Measurements from ENCODE around the gene IBA57. TPM values are rescaled to one million over a fixed set of nuclear protein-coding genes. Genes with fewer than 3 reads are reported as not detected.

Gene IBA57
- total and polyA plus RNA-seq, 2 of the 8 experiments (the other 6 are each of a cell fraction or from before 2014, with no cell fraction given): 2.6 to 5.9 TPM

- TF ChIP-seq CHD7 (IDR thresholded peaks at IDR 0.05; ENCODE audit: insufficient replicate concordance, low read length) (no peak), ATF2 (IDR thresholded peaks at IDR 0.05; ENCODE audit: low read length) (no peak), CBX5 (IDR thresholded peaks at IDR 0.05; ENCODE audit: low read depth, low read length) (no peak), TCF12 (IDR thresholded peaks at IDR 0.05; ENCODE audit: low read depth, low read length) (no peak), HDAC2 (IDR thresholded peaks at IDR 0.05; ENCODE audit: borderline replicate concordance in 1 of 2, low read depth in 2 of 2, low read length in 2 of 2) (no peak)
These were observed 24.6 kb downstream of the IBA57 start (continued) for GRCh38 chr1:228190182-228190581.
